Raji (cell line): ENCODE measurements around the gene DARS1.

Experiments used
- POLR2A ChIP-seq: IDR thresholded peaks from 2 replicates; pipeline ENCODE4 v1.6.1; 2011; ENCODE audit warnings: low read depth, low read length, control low read depth; ENCODE audit not compliant: insufficient read depth

Gene DARS1

GRCh38 chr2:135985018-135985825, at the start of gene DARS1:
Gene DARS1 (minus strand): TSS chr2:135985626. CDS start chr2:135985468, 158 bp downstream.
- TF ChIP-seq POLR2A = peak; percentile 84

GRCh38 chr2:136034629-136035028, 49.2 kb upstream of the DARS1 start:
- no peak for TF ChIP-seq POLR2A

DNA sequence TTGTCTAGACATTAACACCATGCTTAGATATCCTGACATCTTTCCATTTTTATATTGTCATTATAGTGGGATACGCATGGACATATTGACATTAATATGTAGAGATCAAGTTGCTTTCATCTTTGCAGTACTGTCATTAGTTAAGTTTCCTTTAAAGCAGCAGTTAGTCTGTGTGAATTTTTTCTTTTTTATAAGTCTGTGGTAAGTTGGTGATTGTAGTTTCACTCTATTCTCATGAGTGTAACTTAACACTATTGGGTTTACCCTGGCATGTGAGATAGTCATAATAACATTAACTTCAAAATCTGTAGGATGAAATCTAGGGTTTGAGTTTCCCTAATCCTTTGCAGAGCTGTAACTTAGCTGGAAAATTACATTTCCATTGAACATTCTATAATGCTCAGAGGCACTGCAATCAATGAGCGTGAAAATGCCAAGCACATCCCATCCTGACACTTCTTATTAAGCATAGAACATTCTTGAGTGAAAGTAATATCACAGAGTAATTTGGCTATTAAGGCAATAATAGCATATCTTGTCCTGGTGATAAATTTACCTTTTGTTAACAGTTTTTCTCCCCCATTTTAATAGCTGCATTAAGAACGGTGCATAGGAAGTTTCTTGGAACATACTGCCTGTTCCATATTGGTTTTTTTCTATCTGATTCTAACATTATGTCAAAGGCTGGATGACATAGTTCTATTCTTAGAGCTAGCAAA, 47.5 kb upstream of the DARS1 start:
- TF ChIP-seq POLR2A = no peak

DNA sequence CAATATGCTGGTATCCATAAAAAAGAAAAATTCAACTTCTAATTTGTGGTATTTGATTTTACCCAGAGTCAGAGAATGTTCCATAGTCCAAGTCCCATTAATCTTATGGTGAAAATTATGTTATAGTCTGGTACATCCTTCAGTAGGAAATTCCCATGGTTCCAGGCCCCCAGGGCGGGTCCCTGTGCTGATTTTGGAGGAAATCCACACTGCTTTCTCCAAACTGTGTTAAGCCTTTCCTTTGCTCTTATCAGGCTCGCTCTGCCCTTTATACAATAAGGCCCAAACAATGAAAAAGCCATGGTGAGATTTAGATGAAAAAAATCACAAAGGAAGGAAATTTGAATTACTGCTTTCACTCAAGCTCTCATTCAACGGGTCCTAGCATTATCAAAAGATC, 46.8 kb upstream of the DARS1 start:
- no peak for TF ChIP-seq POLR2A

- no peak for TF ChIP-seq POLR2A
Measured at GRCh38 chr2:136031711-136032110, 46.3 kb upstream of the DARS1 start.

- no peak for TF ChIP-seq POLR2A
Measured at GRCh38 chr2:136030406-136030805, 45.0 kb upstream of the DARS1 start.

GRCh38 chr2:136029149-136029548, 43.7 kb upstream of the DARS1 start:
- no peak for TF ChIP-seq POLR2A

DNA sequence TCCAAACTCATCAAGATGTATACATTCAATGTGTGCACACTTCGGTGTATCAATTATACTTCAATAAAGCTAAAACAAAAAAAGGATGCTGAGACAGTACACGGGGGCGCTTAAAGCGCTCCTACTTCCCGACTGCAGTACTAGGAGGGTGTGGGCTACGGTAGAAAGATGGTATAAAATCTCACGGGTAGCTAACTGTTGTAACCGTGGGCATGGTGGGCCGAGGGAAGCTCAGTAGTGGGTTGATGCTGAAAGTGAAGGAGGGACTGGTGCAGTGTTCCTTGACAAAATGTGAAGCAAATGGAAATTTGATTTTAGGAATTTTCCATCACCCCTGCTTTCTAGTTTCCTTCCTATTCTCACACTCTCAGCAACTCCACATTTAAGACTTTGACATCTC, 42.6 kb upstream of the DARS1 start:
- TF ChIP-seq POLR2A = no peak

DNA sequence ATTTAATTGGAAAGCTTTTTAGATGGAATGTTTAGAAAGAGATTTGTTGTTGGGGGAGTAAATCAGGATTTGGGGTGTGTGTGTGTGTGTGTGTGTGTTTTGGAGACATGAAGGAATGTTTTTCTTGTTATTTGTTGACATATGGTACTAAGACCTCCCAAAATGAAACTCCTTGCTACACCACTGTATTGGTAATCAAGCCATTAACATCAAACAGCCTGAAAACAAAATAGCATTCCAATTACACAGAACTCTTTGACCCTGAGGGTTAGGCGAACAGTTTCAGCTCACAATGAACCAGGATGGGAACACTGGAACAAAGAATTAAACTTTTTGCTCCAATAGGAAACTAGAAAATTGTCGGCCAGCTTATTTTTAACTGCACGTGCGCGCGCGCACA, 41.7 kb upstream of the DARS1 start:
- TF ChIP-seq POLR2A = no peak

DNA sequence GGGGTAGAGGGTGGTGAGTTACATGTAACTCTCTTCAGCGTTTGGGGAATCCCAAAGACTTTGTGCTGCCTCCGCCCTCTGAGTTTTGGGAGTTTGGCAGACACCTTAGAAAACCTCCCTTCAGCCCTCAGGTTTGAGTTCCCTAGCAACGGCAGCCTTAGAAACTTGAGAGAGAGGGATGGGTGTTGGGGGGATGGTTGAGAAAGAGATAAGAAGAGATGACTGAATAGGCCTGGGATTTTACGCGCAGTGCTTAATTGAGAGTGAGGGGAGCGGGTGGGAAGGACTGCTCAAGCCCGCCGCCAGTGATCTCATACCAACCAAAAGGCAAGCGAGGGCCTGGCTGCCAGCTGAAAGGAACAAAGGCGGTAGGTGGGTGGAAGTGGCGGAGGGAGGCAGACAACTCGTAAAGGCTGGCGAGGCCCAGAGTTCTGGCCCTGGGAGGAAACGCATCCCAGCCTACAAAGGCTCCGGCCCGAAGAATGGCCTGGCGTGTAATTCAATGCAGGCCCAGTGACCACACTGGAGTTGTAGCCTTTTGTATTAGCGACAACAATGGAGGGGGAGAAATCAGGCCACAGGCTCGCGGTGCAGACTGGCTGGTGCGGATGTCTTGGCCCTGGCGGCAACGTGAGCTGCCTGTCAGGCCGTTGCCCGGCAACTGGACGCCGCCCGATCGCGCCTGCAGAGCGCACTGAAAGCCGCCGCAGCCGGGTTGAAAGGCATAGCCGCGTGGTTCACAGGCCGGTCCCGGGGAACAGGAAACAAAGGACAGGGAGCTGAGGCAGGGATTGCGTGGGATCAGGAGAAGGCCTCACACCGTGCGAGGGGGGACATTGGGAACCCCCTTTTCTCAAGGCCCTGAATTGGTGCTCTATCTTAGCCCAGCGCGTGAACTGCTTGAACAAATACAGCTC, 39.9 kb upstream of the DARS1 start:
- TF ChIP-seq POLR2A = no peak

- TF ChIP-seq POLR2A = no peak
Measured at GRCh38 chr2:136024616-136025015, 39.2 kb upstream of the DARS1 start.

- TF ChIP-seq POLR2A = no peak
Measured at GRCh38 chr2:136024185-136024584, 38.8 kb upstream of the DARS1 start.

DNA sequence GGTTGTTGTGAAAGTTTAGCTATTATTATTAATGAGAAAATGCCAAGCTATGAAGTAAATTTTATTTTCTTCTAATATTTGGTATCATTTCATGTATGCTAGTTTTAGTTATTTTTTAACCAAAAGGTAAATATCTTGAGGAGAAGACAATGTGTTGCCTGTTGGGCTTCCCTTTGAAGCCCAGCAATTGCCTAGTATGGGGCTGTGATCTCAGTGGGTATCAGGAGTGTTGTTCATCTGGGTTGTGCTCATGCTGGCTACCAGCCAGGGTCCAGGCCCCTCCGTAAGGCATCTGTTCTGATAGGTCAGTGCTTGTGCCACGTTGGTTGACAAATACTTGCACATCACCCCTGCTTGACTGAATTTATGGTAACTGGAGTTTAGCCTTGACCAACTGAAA, 38.0 kb upstream of the DARS1 start:
- TF ChIP-seq POLR2A = no peak

DNA sequence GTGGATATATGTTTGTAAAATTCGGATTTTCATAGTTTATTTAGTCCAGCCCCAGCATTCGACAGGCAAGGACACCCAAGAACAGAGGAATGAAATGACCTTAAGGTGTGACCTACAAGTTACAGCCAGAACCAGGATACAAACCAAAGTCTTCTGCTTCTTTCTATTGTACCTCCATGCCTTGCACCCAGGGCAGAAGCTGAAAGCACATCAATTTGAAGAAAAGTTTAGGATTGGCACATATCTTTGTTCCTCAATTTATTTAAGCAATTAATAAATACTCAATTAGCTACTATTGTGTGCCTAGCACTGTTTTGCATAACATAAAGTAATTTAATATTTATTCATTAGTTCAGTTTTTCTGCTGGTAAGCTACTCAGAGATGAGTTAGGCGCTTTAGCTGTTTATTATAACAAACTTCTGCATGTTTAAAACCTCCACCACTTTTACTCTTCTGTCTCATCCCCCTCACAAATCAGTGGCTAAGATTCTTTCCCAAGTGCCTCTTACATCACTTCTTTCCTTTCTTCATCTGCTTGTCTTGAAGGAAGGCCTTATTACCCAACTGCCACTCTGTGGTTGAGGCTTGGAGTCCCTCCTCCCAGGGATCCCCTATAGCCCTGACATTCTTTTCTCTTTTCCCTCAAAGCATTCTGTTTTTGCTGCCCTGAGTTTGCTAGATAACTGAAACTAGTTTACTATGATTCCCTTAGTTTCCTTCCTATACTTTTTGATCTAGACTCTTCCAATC, 37.1 kb upstream of the DARS1 start:
- no peak for TF ChIP-seq POLR2A

DNA sequence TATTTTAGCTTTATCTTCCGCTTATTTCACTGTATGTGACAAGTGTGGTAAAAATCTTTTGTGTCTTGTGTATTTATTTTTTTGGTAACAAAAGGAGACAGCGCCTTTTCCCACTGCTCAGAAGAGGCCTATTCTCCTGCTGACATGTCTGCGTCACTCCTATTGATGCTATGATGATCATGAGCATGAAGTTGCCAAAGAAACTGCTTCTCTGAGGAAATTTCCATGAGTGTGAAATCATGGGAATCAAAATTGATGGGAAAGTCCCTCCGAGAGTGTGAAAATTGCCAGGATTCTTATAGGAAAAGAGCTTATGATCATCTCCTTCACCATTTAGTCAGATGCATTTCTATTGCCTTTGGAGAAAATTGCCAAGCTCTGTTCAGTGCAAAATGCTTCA, 36.5 kb upstream of the DARS1 start:
- TF ChIP-seq POLR2A = no peak

DNA sequence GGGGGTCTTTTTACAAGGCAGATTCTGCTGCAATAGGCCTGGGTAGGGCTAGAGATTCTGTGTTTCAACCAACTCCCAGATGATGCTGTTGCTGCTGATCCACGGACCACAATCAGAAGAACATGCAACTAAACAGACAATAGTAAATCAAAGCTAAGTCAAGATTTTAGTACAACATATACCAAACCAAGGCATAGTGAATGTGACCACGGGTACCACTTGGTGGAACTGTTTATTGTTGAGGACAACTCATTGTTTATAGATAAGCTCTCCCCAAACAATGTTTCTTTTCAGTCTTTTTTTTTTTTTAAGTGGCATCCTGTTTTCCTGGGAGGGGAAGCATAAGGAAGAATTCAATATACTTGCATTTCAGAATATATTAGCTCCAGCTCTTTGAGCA, 36.0 kb upstream of the DARS1 start:
- no peak for TF ChIP-seq POLR2A
